HG02623 (cell line): Measurements from ENCODE around the gene NPDC1.

Experiments
- ATAC-seq: cut with Tn5 transposase; IDR thresholded peaks from one replicate; pipeline ENCODE4 v1.9.1; 2021; ENCODE audit warnings: moderate library complexity; ENCODE audit not compliant: unreplicated experiment

Gene NPDC1, protein sequence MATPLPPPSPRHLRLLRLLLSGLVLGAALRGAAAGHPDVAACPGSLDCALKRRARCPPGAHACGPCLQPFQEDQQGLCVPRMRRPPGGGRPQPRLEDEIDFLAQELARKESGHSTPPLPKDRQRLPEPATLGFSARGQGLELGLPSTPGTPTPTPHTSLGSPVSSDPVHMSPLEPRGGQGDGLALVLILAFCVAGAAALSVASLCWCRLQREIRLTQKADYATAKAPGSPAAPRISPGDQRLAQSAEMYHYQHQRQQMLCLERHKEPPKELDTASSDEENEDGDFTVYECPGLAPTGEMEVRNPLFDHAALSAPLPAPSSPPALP

DNA sequence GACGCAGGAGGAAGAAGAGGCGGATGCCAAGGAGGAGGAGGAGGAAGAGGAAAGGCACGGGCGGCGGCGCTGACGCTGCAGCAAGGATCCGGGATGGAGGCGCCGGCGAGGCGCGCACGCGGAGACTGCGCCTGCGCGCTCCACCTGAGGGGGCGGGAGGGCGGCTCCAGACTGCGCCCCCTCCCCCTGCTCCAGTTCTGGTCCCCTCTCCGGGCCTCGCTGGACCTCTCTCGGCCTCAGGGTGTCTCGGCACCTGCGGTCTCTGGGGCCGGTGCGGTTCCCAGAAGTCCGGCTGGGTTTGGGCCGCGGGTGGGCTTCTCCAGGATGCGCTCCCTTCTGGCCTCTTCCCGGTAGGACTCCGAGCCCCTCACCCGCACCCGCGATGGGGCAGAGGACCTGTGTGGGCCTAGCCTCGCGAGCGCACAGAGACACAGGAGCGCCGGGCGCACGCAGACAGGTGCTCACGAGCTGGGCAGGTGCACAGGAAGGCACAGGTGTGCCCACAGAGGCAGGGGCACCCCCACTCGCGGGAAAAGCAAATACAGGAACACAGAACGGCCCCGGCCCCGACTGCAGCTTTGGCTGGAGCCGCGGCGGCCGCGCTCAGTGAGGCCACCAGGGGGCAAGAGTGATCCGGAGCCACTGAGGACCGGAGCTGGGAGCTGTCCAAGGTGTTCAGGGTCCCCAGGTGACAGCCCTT is at the start of gene NPDC1:
NPDC1 (minus strand) TSS at position 90 of the 700 bp plus-strand sequence. CDS start 188 bp downstream, outside the sequence.
- no peak for ATAC-seq

DNA sequence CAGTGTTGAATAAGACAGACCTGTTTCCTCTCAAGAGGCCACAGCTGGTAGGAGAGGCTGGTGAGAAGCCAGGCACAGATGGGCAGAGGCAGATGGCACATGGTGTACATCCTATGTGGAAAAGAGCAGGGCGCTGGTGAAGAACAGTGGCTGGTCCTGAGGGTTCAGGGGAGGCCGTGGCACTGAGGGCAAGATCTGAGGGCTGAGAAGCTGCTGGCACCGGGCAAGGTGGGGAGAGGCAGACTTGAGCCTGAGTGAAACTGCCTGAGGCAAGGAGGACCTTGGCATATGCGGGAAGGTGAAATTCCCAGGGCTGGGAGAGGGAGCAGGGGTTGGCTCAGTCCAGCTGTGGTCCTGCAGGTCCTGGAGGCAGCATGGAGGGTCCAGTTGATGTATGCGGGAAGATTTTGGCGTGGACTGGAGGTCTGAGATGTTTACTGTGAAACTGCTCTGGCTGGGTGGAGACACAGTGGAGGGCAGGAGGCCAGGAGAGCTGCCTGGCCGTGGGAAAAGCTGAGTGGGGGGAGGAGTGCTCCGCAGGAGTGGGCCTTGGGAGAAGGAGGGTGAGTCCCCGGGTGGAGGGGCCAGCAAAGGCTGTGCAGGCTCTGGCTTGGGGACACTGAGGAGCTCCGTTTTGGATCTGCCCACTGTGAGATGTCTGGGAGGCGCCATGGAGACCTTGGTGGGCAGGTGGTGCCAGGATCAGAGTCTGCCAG is 43.4 kb upstream of the NPDC1 start:
- ATAC-seq = no peak

DNA sequence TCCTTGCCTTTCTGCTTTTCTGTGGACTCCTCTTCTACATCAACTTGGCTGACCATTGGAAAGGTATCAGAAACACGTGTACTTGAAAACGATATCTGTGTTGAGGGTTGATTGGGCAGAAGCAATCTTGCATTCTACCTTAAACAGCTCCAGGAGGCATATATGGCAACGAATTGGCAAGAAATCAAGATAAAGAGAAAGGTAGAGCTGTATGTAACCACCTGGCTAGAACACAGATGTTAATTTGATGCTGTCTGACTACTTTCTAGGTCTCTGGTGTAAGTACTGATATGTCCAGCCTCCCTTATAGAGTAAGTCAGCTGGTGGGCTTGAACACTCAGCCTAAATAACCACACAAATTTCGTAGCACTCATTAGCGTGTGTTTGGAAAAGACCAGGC is 42.1 kb upstream of the NPDC1 start:
- ATAC-seq = no peak

DNA sequence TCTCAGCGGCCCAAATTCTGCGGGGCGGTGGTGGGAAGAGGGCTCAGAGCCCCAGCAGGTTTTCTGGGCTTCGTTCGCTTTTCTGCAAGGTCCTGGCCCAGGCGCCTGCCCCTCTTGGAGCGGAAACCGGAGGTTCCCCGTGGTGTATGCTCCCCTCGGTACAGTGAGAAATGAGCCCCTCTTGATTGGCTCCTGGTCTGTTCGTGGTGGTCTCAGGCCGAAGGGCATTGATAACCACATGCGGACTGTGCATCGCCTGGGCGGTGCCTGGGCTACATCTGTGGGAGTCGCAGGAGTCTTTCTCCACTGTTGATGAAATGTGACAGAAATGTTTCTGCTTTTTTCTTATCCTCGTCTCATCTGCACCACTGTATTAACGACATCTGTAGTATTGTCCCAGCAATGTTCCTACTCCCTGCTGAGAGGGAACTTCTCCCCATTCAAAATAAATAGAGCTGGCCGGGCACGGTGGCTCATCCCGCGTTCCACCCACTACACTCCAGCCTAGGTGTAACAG is 41.5 kb upstream of the NPDC1 start:
- no peak for ATAC-seq

DNA sequence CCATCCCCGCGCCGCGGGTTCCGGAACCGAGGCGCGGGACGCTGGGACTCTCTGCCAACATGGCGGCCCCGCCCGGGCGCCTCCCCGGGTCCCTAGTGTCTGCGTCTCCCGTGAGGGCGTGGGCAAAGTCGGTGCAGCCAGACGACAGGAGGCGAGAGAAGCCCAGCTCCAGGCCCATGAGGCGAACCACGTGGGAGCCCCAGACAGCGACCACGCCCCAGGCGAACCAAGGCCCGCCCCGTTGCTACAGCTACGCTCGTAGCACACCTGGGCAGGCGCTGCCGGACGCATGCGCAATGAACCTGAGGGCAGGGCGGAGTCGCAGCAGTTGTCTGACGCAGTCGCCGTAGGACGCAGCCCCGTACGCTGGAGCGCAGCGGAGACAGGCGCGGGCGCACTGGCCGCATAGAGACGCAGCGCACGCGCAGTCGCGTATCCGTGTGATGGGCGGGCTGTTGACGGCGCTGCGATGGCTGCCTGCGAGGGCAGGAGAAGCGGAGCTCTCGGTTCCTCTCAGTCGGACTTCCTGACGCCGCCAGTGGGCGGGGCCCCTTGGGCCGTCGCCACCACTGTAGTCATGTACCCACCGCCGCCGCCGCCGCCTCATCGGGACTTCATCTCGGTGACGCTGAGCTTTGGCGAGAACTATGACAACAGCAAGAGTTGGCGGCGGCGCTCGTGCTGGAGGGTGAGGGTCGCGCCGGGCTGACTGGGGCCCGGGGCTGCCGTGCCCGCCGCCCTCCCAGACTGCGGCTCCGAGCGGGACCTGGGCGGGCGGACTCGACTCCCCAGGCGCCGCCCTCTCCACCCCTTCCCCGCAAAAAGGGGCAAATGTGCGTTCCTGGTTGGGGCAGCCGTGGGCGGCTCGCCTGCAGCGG is 40.8 kb upstream of the NPDC1 start, which contains the start of gene MAN1B1:
MAN1B1 (plus strand) TSS at position 455 of the 878 bp plus-strand sequence; CDS start at position 470, 15 bp downstream.
- peak; percentile 83 for ATAC-seq

DNA sequence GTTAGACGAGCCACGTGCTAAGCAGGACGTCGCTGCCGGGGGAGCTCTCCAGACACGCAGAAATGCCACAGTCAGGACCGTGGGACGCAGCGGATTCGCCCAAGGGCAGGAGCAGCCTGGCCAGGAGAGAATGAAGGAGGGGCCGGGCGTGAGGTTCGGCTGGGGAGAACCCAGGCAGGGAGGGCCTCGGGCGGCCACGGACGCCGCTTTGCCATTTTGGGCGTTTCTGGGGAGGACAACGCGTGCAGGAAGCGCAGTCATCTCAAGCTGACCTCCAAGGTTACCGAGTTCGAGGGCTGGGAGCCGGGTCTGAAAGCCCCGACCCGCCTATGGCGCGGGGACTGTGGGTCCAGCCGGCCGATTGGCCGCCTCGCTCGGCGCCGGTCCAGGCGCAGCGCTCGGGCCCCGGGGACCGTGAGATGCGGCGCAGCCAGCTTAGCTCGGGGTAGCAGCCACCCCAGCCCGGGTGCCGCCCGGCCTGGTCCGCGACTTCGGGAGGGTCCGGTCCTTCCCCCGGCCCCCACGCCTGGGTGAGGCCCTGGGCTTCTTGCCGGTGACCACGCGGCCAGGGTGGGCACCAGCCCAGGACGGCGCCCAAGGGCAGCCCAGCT is 40.0 kb upstream of the NPDC1 start:
- ATAC-seq = peak; percentile 7

DNA sequence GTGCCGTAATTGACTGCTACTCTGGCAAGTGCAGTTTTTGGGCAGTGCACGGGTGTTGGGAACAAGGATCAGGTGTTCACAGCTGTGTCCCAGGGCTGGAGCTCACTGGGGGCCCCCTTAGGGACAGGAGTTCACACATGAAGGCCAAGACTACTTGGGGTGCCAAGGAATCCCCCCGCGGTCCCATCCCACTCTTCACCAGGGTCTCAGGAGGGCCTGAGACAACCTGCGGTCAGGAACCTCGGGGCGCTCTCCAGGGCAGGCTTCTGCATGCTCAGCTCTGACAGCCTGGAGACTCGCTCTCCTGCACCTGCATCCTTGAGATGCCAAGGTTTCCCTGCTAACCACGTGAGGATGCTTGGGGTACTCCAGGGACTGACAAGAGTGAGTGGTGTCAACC is 38.5 kb upstream of the NPDC1 start:
- no peak for ATAC-seq

DNA sequence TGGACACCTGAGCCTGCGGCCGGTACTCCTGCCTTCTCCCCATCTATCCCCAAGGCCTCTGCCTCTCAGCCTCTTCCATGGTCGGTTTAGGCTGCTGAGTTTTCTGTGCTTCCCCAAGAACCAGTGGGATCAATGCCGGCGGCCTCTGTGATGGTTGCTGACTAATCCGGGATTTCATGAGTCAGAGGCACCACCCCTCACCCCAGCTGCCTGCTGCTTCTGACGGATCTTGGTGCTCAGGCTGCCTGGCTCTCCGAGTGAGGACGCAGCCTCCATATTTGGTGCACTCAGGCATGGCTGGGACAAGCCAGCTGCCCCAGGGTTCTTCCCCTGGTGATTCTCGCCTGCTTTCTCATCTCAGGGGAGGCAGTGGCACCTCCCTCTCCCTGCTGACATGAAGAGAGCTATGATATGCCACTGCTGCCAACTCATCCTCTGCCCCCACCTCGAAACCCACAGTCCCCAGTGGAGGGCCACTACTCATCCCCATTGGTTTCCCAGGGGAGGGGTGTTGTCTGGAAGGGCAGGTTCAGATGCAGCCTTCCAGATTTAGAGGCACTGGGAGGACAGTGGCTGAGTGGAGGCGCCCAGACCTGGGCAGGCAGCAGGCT is 37.5 kb upstream of the NPDC1 start:
- ATAC-seq = no peak

DNA sequence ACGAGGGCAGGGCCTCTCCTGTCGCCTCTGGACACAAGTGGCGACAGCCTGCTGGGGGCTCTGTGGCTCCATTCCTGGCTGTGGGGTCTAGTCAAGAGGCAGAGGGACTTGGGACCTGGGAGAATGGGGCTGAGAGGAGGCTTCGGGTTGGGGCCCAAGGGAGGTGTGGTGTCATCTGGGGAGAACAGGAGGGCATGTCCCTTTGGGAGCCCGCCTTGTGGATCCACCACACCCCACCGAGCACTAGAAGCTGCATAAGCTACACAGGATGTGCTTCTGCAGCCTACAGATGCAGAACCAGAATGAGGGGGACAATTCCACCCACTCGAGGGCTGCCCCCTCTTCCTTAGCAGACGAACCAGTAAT is 36.9 kb upstream of the NPDC1 start:
- ATAC-seq = no peak

DNA sequence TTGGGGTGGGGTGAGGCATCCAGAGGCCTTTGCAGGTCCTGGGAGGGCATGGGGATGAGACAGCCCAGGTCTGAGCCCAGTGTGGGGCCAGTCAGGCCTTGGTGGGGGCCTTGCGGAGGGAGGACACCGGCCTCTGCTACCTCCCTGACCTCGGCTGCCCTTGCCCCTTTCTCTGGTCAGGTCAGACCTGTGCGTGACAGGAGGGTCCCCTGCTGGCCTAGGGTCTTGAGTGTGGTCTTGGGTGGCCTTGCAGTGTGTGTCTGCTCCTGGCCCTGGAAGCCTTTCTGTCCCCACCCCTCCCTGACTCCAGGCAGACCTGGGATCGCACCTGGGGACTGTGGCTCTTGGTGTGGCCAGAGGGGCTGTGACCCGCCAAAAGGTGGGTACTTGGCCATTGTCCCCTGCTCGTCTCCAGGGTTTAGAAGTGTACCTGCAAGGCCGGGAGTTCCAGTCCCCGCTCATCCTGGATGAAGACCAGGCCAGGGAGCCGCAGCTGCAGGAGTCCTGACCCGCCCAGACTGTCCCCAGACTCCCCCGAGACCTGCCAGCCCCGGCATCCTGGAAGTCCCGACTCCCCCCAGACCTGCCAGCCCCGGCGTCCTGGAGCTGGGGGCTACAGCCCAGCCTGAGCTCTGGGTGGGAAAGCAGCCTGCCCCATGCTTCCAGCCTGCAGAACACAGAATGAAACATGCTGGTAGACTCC is 36.4 kb upstream of the NPDC1 start:
- no peak for ATAC-seq

DNA sequence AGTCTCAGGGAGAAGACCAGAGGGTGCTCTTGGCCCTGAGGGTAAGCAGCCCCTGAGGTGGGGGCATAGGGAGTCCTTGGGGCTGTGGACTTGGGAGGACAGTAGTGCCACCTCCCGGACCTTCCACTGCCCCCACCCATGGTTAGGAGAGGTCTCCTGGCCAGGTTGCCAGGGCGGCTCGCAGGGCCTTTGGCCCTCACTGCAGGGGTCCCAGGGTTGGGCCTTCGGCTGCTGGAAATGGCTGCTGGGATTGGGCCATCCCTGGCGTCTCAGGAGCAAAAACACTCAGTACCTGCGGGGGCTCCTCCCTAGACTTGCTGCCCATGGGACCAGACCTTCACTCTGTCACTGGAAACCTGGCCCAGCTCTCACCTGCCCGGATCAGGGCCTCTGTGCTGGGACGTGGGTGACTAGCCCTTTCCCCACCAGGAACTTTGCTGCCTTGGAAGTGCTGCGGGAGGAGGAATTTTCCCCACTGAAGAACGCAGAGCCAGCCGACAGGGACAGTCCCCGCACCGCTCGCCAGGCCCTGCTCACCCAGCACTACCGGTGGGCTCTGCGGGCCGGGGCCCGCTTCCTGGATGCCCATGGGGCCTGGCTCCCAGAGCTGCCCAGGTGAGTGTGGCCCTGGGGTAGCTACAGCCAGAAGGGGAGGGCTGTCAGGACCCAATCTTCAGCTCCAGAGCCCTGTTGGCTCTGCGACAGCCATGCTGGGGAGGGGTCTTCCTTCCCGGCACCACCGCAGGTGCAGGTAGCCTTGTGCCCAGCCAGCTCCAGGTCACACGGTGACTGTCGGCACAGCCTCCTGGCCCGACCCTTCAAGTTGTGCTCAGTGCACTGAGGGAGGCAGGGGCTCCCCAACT is 34.5 kb upstream of the NPDC1 start:
- ATAC-seq = no peak

DNA sequence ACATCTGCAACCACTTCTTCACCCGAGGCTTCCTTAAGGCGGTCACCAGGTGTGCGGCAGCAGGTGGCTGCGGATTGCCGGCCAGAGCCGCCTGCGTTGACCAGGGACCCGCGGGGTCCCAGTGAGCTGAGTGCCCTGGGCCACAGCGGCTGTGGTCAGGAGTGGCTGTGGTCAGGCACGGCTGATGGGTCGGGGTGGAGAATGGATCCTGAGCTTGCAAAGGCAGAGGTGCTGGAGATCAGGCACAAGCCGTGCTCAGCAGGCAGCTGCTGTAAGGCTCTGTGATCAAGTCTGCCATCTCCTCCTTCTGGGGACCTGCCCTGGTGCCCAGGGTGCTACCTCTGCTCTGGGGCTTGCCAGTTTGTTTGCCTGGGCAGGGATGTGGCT is 33.4 kb upstream of the NPDC1 start:
- no peak for ATAC-seq

DNA sequence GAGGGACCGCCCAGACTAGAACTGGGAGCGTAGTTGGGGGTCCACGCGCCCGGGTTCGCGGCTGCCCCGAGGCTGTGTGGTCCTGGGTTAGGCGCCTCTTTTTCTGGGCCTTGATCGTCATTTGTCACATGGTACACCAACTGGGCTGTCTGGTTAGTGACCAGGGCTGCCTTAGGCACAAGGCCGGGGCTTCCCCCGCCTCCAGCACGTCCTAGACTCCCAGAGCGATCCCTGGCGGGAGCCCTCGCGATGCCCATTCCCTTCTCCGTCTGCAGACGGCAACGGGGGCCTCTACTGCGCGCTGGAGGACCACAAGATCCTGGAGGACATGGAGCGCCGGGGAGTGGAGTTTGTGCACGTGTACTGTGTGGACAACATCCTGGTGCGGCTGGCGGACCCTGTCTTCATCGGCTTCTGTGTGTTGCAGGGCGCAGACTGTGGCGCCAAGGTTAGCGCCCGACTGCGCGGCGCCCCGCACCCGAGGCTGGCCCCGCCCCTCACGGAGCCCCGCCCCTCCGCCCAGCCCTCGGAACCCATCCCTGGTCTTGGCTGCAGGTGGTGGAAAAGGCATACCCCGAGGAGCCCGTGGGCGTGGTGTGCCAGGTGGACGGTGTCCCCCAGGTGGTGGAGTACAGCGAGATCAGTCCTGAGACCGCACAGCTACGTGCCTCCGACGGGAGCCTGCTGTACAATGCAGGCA is 32.9 kb upstream of the NPDC1 start:
- no peak for ATAC-seq

DNA sequence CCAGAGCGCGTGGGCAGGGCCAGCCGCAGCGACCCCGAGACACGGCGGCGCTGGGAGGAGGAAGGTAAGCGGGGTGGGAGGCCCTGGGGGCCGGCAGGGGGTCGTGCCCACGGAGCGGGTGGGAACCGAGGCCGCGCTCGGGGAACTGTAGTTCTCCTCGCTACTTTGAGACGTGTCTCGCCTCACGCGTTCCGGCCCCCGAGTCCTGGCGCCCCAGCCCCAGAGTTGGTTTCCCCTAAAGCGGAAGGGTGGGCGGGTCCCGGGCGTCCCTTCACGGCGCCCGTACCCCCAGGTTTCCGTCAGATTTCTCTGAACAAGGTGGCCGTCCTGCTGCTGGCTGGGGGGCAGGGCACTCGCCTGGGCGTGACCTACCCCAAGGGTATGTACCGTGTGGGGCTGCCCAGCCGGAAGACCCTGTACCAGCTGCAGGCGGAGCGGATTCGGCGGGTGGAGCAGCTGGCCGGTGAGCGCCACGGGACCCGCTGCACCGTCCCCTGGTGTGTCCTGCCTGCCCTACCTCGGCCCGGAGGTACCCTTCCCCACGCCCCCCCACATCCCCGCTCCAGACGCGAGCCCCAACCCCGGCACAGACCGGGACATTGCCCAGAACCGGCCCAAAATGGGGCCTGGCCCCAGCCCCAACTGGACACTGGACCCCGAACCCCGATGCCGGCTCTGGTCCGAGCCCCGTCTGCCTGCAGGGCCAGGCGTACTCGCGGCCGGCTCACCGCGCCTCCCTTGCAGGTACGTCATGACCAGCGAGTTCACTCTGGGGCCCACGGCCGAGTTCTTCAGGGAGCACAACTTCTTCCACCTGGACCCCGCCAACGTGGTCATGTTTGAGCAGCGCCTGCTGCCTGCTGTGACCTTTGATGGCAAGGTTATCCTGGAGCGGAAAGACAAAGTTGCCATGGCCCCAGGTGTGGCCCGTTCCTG is 32.0 kb upstream of the NPDC1 start:
- ATAC-seq = peak; percentile 17

DNA sequence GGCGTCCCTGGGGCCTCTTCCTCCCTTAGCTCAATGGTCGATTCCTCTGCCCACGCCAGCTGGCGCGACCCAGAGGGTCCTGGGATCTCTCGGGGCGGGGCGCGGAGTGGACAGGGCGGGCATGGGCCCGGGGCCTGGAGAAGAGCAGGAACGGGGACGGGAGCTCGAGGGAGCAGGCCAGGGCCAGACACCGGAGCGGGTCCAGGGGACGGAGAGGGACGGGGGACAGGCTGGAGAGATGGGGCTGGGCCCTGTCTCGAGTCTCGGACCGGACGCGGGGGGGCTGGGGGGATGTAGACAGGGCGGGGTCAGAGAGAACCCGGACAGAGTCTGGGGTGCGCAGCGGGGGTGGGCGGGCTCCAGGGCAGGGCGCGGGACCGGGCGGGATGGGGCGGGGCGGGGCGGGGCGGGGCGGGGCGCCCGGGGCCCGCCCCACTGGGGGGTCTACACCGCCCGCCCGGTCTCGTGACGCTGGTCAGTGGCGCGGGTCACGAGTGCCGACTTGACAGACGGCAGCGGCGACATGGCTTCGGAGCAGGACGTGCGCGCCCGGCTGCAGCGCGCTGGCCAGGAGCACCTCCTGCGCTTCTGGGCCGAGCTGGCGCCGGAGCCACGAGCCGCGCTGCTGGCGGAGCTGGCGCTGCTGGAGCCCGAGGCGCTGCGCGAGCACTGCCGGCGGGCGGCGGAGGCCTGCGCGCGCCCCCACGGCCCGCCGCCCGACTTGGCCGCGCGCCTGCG is 31.2 kb upstream of the NPDC1 start, which contains the start of gene UAP1L1:
UAP1L1 (plus strand) TSS at position 508 of the 738 bp plus-strand sequence; CDS start at position 524, 16 bp downstream.
- peak; percentile 50 for ATAC-seq

DNA sequence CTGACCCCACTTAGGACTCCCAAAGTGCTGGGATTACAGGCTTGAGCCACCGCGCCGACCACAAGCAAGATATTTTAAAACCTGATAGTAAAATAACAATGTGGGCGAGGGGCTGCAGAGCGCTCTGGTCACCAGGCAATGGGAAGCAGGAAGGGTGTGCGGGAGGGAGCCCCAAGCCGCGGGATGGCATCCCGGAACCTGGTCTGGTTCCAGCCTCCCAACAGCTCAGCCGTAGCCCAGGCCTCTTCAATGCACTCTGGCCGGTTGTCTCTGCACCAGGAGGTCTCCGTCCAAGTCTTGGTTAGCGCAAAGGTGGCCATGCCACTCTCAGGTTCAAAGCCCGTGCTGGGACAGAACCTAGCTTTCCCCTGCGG is 30.6 kb upstream of the NPDC1 start:
- no peak for ATAC-seq
